HG02571 (cell line): ENCODE measurements around the gene AARSD1.
"Not testable (repeated sequence)": the region's sequence is repeated elsewhere in the genome, so short reads cannot be mapped to it uniquely, and the experiment has no call there.

Experiments used
- ATAC-seq: cut with Tn5 transposase; IDR thresholded peaks from one replicate; pipeline ENCODE4 v1.9.1; 2021; ENCODE audit warnings: mild to moderate bottlenecking, moderate library complexity; ENCODE audit not compliant: unreplicated experiment

Gene AARSD1

GRCh38 chr17:42920922-42921321 is 43.3 kb downstream of the AARSD1 start:
- no peak for ATAC-seq

GRCh38 chr17:42920106-42920900 is 44.0 kb downstream of the AARSD1 start:
- ATAC-seq, result no peak

DNA sequence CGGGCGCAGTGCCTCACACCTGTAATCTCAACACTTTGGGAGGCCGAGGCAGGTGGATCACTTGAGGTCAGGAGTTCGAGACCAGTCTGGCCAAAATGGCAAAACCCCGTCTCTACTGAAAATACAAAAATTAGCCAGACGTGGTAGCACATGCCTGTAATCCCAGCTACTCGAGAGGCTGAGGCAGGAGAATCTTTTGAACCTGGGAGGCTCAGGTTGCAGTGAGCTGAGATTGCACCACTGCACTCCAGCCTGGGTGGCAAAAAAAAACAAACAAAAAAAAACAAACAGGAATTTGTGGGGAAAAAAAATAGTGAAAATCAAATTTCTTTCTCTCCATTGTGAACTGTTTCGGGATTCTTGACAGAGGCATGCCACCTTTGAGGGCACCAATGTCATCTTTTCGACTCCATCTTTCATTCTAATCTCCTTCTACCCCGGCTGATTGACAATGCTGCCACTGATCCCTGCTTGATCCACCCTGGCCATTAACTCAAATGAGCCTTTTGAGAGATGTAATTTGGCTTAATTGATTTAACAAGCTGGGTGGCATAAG is 44.7 kb downstream of the AARSD1 start:
- ATAC-seq, result not testable (repeated sequence)

GRCh38 chr17:42918902-42919521 is 45.2 kb downstream of the AARSD1 start:
- no peak for ATAC-seq

- no peak for ATAC-seq
Observed at GRCh38 chr17:42917236-42917603, 47.0 kb downstream of the AARSD1 start.

DNA sequence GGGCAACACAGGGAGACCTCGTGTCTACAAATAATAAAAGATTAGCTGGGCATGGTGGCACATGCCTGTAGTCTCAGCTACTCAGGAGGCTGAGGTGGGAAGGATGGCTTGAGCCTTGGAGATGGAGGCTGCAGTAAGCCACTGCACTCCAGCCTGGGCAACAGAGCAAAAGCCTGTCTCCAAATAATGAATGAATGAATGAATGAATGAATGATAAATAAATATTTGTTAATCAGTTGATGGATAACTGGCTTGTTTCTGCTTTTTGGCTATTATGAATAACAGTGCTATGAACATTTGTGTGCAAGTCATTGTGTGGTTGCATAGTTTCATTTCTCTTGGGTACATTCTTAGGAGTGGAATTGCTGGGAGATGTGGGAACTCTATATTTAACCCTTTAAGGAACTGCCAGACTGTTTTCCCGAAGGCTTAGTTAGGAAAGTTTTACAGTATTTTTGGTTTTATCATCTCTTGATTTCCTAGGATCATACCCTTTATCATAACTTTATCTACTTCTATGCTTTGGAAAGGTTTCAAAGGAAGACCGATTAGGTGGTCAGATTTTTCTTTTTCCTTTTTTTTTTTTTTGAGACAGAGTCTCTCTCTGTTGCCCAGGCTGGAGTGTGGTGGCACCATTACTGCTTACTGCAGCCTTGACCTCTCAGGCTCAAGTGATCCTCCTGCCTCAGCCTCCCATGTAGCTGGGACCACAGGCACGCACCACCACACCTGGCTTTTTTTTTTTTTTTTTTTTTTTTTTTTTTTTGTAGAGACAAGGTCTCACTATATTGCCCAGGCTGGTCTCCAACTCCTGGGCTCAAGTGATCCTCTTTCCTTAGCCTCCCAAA is 47.6 kb downstream of the AARSD1 start:
- ATAC-seq, result not testable (repeated sequence)

- not testable (repeated sequence) for ATAC-seq
Observed at GRCh38 chr17:42915288-42915687, 49.0 kb downstream of the AARSD1 start.

DNA sequence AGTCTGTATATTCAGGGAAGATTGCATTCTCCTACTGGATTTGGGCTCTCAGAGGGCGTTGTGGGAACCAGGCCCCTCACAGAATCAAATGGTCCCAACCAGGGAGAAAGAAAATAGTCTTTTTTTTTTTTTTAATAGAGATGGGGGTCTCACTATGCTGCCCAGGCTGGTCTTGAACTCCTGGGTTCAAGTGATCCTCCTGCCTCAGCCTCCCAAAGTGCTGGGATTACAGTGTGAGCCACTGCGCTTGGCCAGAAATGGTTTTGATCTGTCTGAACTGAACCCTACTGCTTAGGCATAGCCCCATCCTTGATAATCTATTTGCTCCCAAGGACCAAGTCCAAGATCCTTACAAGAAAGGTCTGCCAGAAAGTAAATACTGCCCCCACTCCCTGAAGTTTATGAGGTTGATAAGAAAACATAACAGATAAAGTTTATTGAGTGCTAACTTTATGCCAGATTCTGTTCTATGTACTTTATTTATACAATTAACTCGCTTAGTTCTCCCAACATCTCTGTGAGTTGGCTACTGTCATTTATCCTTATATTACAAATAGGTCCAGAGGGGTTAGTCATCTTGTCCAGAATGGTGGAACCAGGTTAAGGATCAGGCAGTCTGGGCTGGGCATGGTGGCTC is 50.2 kb downstream of the AARSD1 start:
- ATAC-seq, result no peak

- ATAC-seq, result no peak
Observed at GRCh38 chr17:42913522-42913921, 50.7 kb downstream of the AARSD1 start.

GRCh38 chr17:42908872-42909700 is 55.2 kb downstream of the AARSD1 start:
- ATAC-seq, result no peak

DNA sequence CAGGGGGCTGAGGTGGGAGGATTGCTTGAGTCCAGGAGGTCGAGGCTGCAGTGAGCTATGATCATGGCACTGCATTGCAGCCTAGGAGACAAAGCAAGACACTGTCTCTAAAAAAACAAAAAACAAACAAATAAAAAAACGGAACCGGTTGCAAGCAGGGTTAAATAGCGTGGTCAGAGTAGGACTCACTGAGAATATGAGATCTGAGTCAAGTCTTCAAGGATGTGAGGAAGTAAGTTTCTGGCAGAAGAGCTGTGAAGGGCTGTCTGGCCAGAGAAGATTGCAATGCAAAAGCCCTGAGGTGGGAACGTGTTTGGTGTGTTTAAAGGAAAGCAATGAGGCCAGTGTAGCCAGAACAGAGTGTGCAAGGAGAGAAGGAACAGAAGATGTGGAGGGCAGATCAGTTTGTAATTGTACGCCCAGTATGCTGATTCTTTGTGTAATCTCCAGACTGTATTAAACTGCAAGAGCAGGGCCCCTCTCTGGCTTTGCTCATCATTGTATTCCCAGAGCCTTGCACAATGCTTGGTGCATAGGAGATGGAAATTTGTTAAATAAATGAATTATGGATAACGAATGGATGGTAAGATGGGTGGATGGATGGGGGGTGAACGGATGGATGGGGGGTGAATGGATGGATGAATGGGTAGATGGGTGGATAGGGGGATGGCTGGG is 57.3 kb downstream of the AARSD1 start:
- ATAC-seq, result no peak

- no peak for ATAC-seq
Observed at GRCh38 chr17:42904110-42904469, 60.2 kb downstream of the AARSD1 start.

- no peak for ATAC-seq
Observed at GRCh38 chr17:42901535-42902229, 62.6 kb downstream of the AARSD1 start.
